GM12878 (cell line): Measurements from ENCODE around the gene CRTC2. TPM values are rescaled to one million over a fixed set of nuclear protein-coding genes. Genes with fewer than 3 reads are reported as not detected.

Source experiments
- ATAC-seq: fragments of 200-7000 bp; cut with Tn5 transposase; 3 replicates; pipeline ENCODE4 v1.9.1; 2020; ENCODE audit warnings: mild to moderate bottlenecking, moderate library complexity
- BruUV-seq: library from RNA; stranded (reverse); fragments of 400-500 nt; replicated peaks from 2 replicates; lab custom pipeline; 2021; lab: Mats Ljungman, UMichigan
- CTCF ChIA-PET: fragments of 300-600 bp; sonication (Branson Sonifier 250); formaldehyde crosslinking; extraction: SDS; loops from one replicate; lab custom pipeline; 2021; ENCODE audit warnings: inconsistent platforms; lab: Yijun Ruan, JAX
- POLR2A ChIA-PET: fragments of 350-600 bp; formaldehyde crosslinking; extraction: SDS; loops from one replicate; lab custom pipeline; 2021; ENCODE audit warnings: inconsistent platforms; lab: Charles Lee
- RAD21 ChIA-PET: fragments of 300-600 bp; sonication (Branson Sonifier 250); formaldehyde crosslinking; loops from one replicate; lab custom pipeline; 2023; ENCODE audit warnings: antibody characterized with exemption; ENCODE audit not compliant: unreplicated experiment; lab: Charles Lee
- SMC1A ChIA-PET: fragments of 300-600 bp; sonication (Branson Sonifier 250); formaldehyde crosslinking; loops from one replicate; lab custom pipeline; 2023; ENCODE audit not compliant: unreplicated experiment, uncharacterized antibody; lab: Charles Lee
- DNase-seq: peaks from one replicate; pipeline ENCODE4 v3.0.0-alpha.2; 2011; ENCODE audit warnings: low read depth, low spot score
- FAIRE-seq: peaks from 3 replicates; lab custom pipeline; 2011; peaks lifted over from hg19 to GRCh38; lab: Jason Lieb, UNC
- H2AFZ ChIP-seq: 2 replicates; pipeline ENCODE4 v1.6.0; 2011; ENCODE audit warnings: low read depth, low read length, control low read depth; ENCODE audit not compliant: control insufficient read depth
- H3K27ac ChIP-seq: 2 replicates; pipeline ENCODE4 v1.5.1; 2011; ENCODE audit warnings: control low read depth; ENCODE audit not compliant: control insufficient read depth, insufficient read depth
- H3K27me3 ChIP-seq, 2 experiments: replicated peaks in 1 of 2; 2 replicates each; pipeline versions ENCODE4 v1.6.0 to v1.6.1; 2011; ENCODE audit warnings: low read length in 1 of 2; ENCODE audit not compliant: control insufficient read depth in 2 of 2, insufficient read depth in 2 of 2
- H3K36me3 ChIP-seq, 2 experiments: 2 replicates each; pipeline ENCODE4 v1.5.1; 2011; ENCODE audit warnings: low read length in 1 of 2; ENCODE audit not compliant: control insufficient read depth in 2 of 2, insufficient read depth in 2 of 2
- H3K4me1 ChIP-seq: 2 replicates; pipeline ENCODE4 v1.6.1; 2011; ENCODE audit warnings: mild to moderate bottlenecking, low read length, moderate library complexity, mixed read lengths; ENCODE audit not compliant: control insufficient read depth, insufficient read depth
- H3K4me2 ChIP-seq: 2 replicates; pipeline ENCODE4 v1.6.0; 2011; ENCODE audit warnings: control low read depth; ENCODE audit not compliant: control insufficient read depth, insufficient read depth
- H3K4me3 ChIP-seq: fragments of 200-600 bp; sonication (generic); 2 replicates; pipeline ENCODE4 v1.5.1; 2016
- H3K79me2 ChIP-seq: 2 replicates; pipeline ENCODE4 v1.6.0; 2011; ENCODE audit warnings: low read length; ENCODE audit not compliant: control insufficient read depth, insufficient read depth
- H3K9ac ChIP-seq: 2 replicates; pipeline ENCODE4 v1.8.0; 2011; ENCODE audit warnings: low read length, control low read depth, mixed read lengths; ENCODE audit not compliant: control insufficient read depth, insufficient read depth
- H3K9me3 ChIP-seq: replicated peaks from 3 replicates; pipeline ENCODE4 v1.5.1; 2011; ENCODE audit warnings: mild to moderate bottlenecking, low read length; ENCODE audit not compliant: control insufficient read depth, insufficient read depth
- H4K20me1 ChIP-seq: 2 replicates; pipeline ENCODE4 v1.6.0; 2011; ENCODE audit not compliant: control insufficient read depth, insufficient read depth
- CHD4 ChIP-seq: fragments of 200-600 bp; sonication (generic); IDR thresholded peaks from 2 replicates; pipeline ENCODE4 v1.6.1; 2016; ENCODE audit warnings: mild to moderate bottlenecking
- E4F1 ChIP-seq: fragments of 450-650 bp; IDR thresholded peaks from 2 replicates; pipeline ENCODE4 v1.6.1; 2018; ENCODE audit warnings: borderline replicate concordance, mild to moderate bottlenecking; ENCODE audit not compliant: partially characterized antibody
- ETV6 ChIP-seq, 2 experiments: fragments of 450-650 bp in 1 of 2; IDR thresholded peaks in 1 of 2; conservative IDR thresholded peaks in 1 of 2; 2 replicates each; pipeline ENCODE4 v1.6.1; 2014; ENCODE audit warnings: antibody characterized with exemption in 1 of 2, borderline replicate concordance in 1 of 2, low read depth in 1 of 2, mild to moderate bottlenecking in 1 of 2, moderate library complexity in 1 of 2
- EZH2 ChIP-seq: IDR thresholded peaks from 2 replicates; pipeline ENCODE4 v1.6.1; 2012; ENCODE audit warnings: low read depth, mild to moderate bottlenecking, control low read depth, inconsistent platforms, low read length, borderline replicate concordance; ENCODE audit not compliant: control insufficient read depth
- JUNB ChIP-seq: IDR thresholded peaks from 2 replicates; pipeline ENCODE4 v1.6.1; 2016; ENCODE audit warnings: antibody characterized with exemption, mild to moderate bottlenecking
- MYC ChIP-seq: IDR thresholded peaks from 2 replicates; pipeline ENCODE4 v1.6.1; 2011; ENCODE audit warnings: mild to moderate bottlenecking, low read length, moderate library complexity, inconsistent platforms; ENCODE audit not compliant: insufficient read depth, insufficient replicate concordance, insufficient read length, severe bottlenecking
- NFYA ChIP-seq: IDR thresholded peaks from 2 replicates; pipeline ENCODE4 v1.6.1; 2011; ENCODE audit warnings: low read depth, mild to moderate bottlenecking, low read length, improper control_type of control experiment, borderline replicate concordance
- PAX8 ChIP-seq: fragments of 450-650 bp; IDR thresholded peaks from 2 replicates; pipeline ENCODE4 v1.6.1; 2017; ENCODE audit warnings: mild to moderate bottlenecking, moderate library complexity
- RAD21 ChIP-seq: IDR thresholded peaks from 2 replicates; pipeline ENCODE4 v1.6.1; 2011; ENCODE audit warnings: mild to moderate bottlenecking, low read depth, low read length, moderate library complexity; ENCODE audit not compliant: insufficient read depth
- RCOR1 ChIP-seq: conservative IDR thresholded peaks from 2 replicates; pipeline ENCODE4 v1.6.1; 2012; ENCODE audit warnings: low read depth, low read length, improper control_type of control experiment
- TCF12 ChIP-seq: IDR thresholded peaks from 2 replicates; pipeline ENCODE4 v1.6.1; 2011; ENCODE audit warnings: low read depth, mild to moderate bottlenecking, low read length
- ZNF274 ChIP-seq: IDR thresholded peaks from one replicate; pipeline ENCODE4 v1.8.0; 2011; ENCODE audit not compliant: insufficient read length, insufficient read depth
- WGBS: methylation state at CpG from one replicate; pipeline ENCODE4 v1.1.6; 2016; ENCODE audit warnings: low lambda C conversion rate; ENCODE audit not compliant: insufficient replicate concordance, insufficient coverage; ENCODE audit errors: missing lambda C conversion rate; 5-methylcytosine and 5-hydroxymethylcytosine counted together
- in situ Hi-C: fragments of 300-500 bp; cut with MboI; formaldehyde crosslinking; loops from 9 replicates; pipeline ENCODE4 v1.14.3; 2018; ENCODE audit warnings: mixed read lengths
- intact Hi-C: fragments of 100-400 bp; cut with micrococcal nuclease; formaldehyde crosslinking; loops from one replicate; pipeline ENCODE4 v1.14.2; 2022; ENCODE audit not compliant: unreplicated experiment
- polyA plus RNA-seq, 11 experiments: library from polyadenylated mRNA; depleted of rRNA in 4 of 11; unstranded in 6 of 11; stranded (reverse) in 5 of 11; fragments of >200 nt; fragmentation: Nextera tagmentation in 4 of 11; fragmentation: Illumina TruSeq in 1 of 11; extraction: Ambion mirVana in 4 of 11; extraction: Trizol in 1 of 11; gene quantifications; 1 replicate in 1 of 11; 2 replicates in 10 of 11; pipeline versions ENCODE4 v1.2.1 to v1.2.3, GENCODE V29; 2011 to 2016; ENCODE audit warnings: inconsistent platforms in 2 of 11, missing spikeins in 2 of 11, low read depth in 1 of 11
- total RNA-seq, 4 experiments: library from RNA; depleted of rRNA in 3 of 4; stranded (reverse); fragments of >200 nt in 3 of 4; fragmentation: Illumina TruSeq in 1 of 4; extraction: Trizol in 1 of 4; gene quantifications; 2 replicates each; pipeline versions ENCODE4 v1.2.1 to v1.2.3, GENCODE V29; 2013 to 2021

Gene CRTC2
- total and polyA plus RNA-seq, 10 of the 15 experiments (the other 5 are each of a cell fraction or from before 2014, with no cell fraction given), result 5.1 to 57.9 (median 32.7) TPM

DNA sequence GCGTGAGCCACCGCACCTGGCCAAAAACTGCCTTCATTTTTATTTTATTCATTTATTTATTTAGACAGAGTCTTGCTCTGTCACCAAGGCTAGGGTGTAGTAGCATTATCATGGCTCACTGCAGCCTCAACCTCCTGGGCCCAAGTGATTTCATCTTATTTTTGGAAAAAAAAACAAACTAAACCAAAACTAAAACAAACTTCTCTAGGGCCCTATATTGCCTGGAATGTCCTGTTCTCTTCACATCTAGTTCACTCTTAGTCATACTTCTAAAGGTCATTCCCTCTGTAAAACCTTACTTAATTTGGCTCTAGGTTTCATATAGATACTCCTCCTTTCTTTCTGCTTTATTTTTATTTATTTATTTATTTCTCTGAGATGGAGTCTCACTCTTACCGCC lies 47.7 kb upstream of the CRTC2 start:
- no TSS peak for BruUV-seq
- RAD21 ChIA-PET, result no interaction called here
- no peak for TF ChIP-seq CHD4
- no peak for TF ChIP-seq PAX8
- TF ChIP-seq NFYA, result no peak
- no peak for TF ChIP-seq RCOR1
- no peak for TF ChIP-seq ETV6 (conservative IDR thresholded peaks at IDR 0.05 in 1 of 2, IDR thresholded peaks at IDR 0.05 in 1 of 2; ENCODE audit: borderline replicate concordance in 1 of 2, low read depth in 1 of 2)
- TF ChIP-seq RAD21, result no peak
- TF ChIP-seq JUNB, result no peak
- no peak for TF ChIP-seq EZH2
- TF ChIP-seq MYC, result no peak
- no peak for TF ChIP-seq E4F1
- TF ChIP-seq TCF12, result no peak
- no peak for TF ChIP-seq ZNF274
- no peak overlapping the region for H3K27ac ChIP-seq
- no peaks in the 10 kb centered on the region for H3K4me1 ChIP-seq
- no peak overlapping the region for H3K4me3 ChIP-seq
- intact Hi-C loops, result no loop called here
- H4K20me1 ChIP-seq, result no peaks in the 10 kb centered on the region
- ATAC-seq (no peak), FAIRE-seq (no peak), DNase-seq (no peak)
- in situ Hi-C loops, result no loop called here
- H3K27me3 ChIP-seq, result no peaks in the 10 kb centered on the region
- WGBS, result 100% methylated on average over 3 of the region's 3 CpGs
- CTCF ChIA-PET, result no interaction called here
- SMC1A ChIA-PET, result no interaction called here
- H3K79me2 ChIP-seq, result no peaks in the 10 kb centered on the region
- H3K9ac ChIP-seq, result no peak overlapping the region
- H2AFZ ChIP-seq, result no peak overlapping the region
- POLR2A ChIA-PET, result no interaction called here
- no peaks in the 10 kb centered on the region for H3K9me3 ChIP-seq
- no peak overlapping the region for H3K4me2 ChIP-seq
- H3K36me3 ChIP-seq, result no peaks in the 10 kb centered on the region
